Measurements from ENCODE around the gene APBA3.

Gene APBA3

GRCh38 chr19:3762501-3763459, 1.3 kb upstream of the APBA3 start, which contains the start of gene MRPL54:
MRPL54 (plus strand) TSS chr19:3762682; CDS start chr19:3762701, 19 bp downstream.
- Histone ChIP-seq H3K27ac (ENCODE audit: low read length) (peak within 1 kb of the TSS; percentile 90), H3K4me3 (ENCODE audit: low read length) (peak within 1 kb of the TSS; percentile 86), H3K27me3 (replicated peaks; ENCODE audit: insufficient read depth, low read length) (no peaks in the 10 kb centered on the region), H3K9me3 (replicated peaks; ENCODE audit: insufficient read depth, low read length) (no peaks in the 10 kb centered on the region), H3K36me3 (replicated peaks; ENCODE audit: insufficient read depth, low read length) (no peaks in the 10 kb centered on the region), H3F3A (ENCODE audit: insufficient read depth, low read length) (peaks cover 9% of the 10 kb centered on the region), H3K4me2 (ENCODE audit: low read depth, low read length) (peak within 1 kb of the TSS; percentile 88), H2AFZ (ENCODE audit: low read length) (peak within 1 kb of the TSS; percentile 93), H3K9ac (ENCODE audit: low read length) (peak within 1 kb of the TSS; percentile 95), H4K20me1 (ENCODE audit: insufficient read depth, low read length) (no peaks in the 10 kb centered on the region), H3K4me1 (ENCODE audit: low read length) (peaks cover 7% of the 10 kb centered on the region), H3K79me2 (ENCODE audit: low read length) (peaks cover 38% of the 10 kb centered on the region), H3K9me2 (replicated peaks; ENCODE audit: insufficient read depth, low read length) (no peaks in the 10 kb centered on the region)
- peak; percentile 100 for DNase-seq
- TF ChIP-seq EZH2phosphoT487 (IDR thresholded peaks at IDR 0.05; ENCODE audit: low read length), result no peak
- TF ChIP-seq EZH2 (optimal IDR thresholded peaks at IDR 0.05; ENCODE audit: low read depth, low read length), result no peak
- TF ChIP-seq, protein P1, sequence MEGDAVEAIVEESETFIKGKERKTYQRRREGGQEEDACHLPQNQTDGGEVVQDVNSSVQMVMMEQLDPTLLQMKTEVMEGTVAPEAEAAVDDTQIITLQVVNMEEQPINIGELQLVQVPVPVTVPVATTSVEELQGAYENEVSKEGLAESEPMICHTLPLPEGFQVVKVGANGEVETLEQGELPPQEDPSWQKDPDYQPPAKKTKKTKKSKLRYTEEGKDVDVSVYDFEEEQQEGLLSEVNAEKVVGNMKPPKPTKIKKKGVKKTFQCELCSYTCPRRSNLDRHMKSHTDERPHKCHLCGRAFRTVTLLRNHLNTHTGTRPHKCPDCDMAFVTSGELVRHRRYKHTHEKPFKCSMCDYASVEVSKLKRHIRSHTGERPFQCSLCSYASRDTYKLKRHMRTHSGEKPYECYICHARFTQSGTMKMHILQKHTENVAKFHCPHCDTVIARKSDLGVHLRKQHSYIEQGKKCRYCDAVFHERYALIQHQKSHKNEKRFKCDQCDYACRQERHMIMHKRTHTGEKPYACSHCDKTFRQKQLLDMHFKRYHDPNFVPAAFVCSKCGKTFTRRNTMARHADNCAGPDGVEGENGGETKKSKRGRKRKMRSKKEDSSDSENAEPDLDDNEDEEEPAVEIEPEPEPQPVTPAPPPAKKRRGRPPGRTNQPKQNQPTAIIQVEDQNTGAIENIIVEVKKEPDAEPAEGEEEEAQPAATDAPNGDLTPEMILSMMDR (IDR thresholded peaks at IDR 0.05; ENCODE audit: low read length), result no peak

DNA sequence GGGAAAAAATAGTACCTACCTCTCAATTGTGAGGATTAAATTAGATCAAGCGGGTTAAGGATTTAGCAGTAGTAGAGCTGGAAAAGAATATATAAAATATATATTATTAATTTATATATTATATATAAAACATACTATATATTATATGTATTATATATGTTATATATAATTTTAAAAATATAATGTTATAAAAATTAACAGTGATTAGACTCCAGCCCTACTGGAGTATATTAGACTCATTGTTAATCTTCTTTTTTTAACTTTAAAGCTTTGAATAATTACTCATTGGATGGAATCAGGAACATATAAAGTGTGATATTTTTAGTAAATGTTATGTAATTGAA, 610 bp upstream of the APBA3 start:
- H3K9me3 ChIP-seq (replicated peaks; ENCODE audit: insufficient read depth, low read length), result no peaks in the 10 kb centered on the region
- peaks cover 9% of the 10 kb centered on the region for H3F3A ChIP-seq (ENCODE audit: insufficient read depth, low read length)
- peak overlapping the region; percentile 86 for H3K4me3 ChIP-seq (ENCODE audit: low read length)
- H4K20me1 ChIP-seq (ENCODE audit: insufficient read depth, low read length), result no peaks in the 10 kb centered on the region
- TF ChIP-seq EZH2phosphoT487 (IDR thresholded peaks at IDR 0.05; ENCODE audit: low read length) (no peak), EZH2 (optimal IDR thresholded peaks at IDR 0.05; ENCODE audit: low read depth, low read length) (no peak)
- TF ChIP-seq, protein P1 (IDR thresholded peaks at IDR 0.05; ENCODE audit: low read length), result no peak
- H3K36me3 ChIP-seq (replicated peaks; ENCODE audit: insufficient read depth, low read length), result no peaks in the 10 kb centered on the region
- no peaks in the 10 kb centered on the region for H3K9me2 ChIP-seq (replicated peaks; ENCODE audit: insufficient read depth, low read length)
- peak overlapping the region; percentile 93 for H2AFZ ChIP-seq (ENCODE audit: low read length)
- DNase-seq, result no peak
- peak overlapping the region; percentile 90; the same call in 1 of the 2 replicates for H3K27ac ChIP-seq (ENCODE audit: low read length)
- no peak overlapping the region; the same call in 1 of the 2 replicates for H3K9ac ChIP-seq (ENCODE audit: low read length)
- peaks cover 7% of the 10 kb centered on the region for H3K4me1 ChIP-seq (ENCODE audit: low read length)
- no peaks in the 10 kb centered on the region for H3K27me3 ChIP-seq (replicated peaks; ENCODE audit: insufficient read depth, low read length)
- H3K79me2 ChIP-seq (ENCODE audit: low read length), result peaks cover 38% of the 10 kb centered on the region
- peak overlapping the region; percentile 88 for H3K4me2 ChIP-seq (ENCODE audit: low read depth, low read length)

GRCh38 chr19:3760871-3761361, 576 bp downstream of the APBA3 start:
- Histone ChIP-seq H3K4me3 (ENCODE audit: low read length) (peak overlapping the region; percentile 83), H3K9me3 (replicated peaks; ENCODE audit: insufficient read depth, low read length) (no peaks in the 10 kb centered on the region), H3K79me2 (ENCODE audit: low read length) (peaks cover 38% of the 10 kb centered on the region), H3K9me2 (replicated peaks; ENCODE audit: insufficient read depth, low read length) (no peaks in the 10 kb centered on the region), H2AFZ (ENCODE audit: low read length) (peak overlapping the region; percentile 93), H3K36me3 (replicated peaks; ENCODE audit: insufficient read depth, low read length) (no peaks in the 10 kb centered on the region), H3K27me3 (replicated peaks; ENCODE audit: insufficient read depth, low read length) (no peaks in the 10 kb centered on the region), H3K4me1 (ENCODE audit: low read length) (peaks cover 7% of the 10 kb centered on the region), H3K9ac (ENCODE audit: low read length) (peak overlapping the region; percentile 82), H4K20me1 (ENCODE audit: insufficient read depth, low read length) (no peaks in the 10 kb centered on the region), H3F3A (ENCODE audit: insufficient read depth, low read length) (peaks cover 9% of the 10 kb centered on the region), H3K27ac (ENCODE audit: low read length) (peak overlapping the region; percentile 15; the same call in 1 of the 2 replicates), H3K4me2 (ENCODE audit: low read depth, low read length) (peak overlapping the region; percentile 88)
- DNase-seq, result peak; percentile 18
- TF ChIP-seq EZH2 (optimal IDR thresholded peaks at IDR 0.05; ENCODE audit: low read depth, low read length) (no peak), EZH2phosphoT487 (IDR thresholded peaks at IDR 0.05; ENCODE audit: low read length) (no peak)
- TF ChIP-seq, protein P1 (IDR thresholded peaks at IDR 0.05; ENCODE audit: low read length), result no peak

All from MM.1S (cell line).